HG02943 (cell line): Measurements from ENCODE around the gene CRYL1.
A peak's percentile ranks its signal among the peaks of the same experiment; 100 is the strongest.

ENCODE experiments used
- ATAC-seq: cut with Tn5 transposase; IDR thresholded peaks from one replicate; pipeline ENCODE4 v1.9.1; 2021; ENCODE audit warnings: mild to moderate bottlenecking, low read depth, moderate library complexity; ENCODE audit not compliant: unreplicated experiment

Gene CRYL1

DNA sequence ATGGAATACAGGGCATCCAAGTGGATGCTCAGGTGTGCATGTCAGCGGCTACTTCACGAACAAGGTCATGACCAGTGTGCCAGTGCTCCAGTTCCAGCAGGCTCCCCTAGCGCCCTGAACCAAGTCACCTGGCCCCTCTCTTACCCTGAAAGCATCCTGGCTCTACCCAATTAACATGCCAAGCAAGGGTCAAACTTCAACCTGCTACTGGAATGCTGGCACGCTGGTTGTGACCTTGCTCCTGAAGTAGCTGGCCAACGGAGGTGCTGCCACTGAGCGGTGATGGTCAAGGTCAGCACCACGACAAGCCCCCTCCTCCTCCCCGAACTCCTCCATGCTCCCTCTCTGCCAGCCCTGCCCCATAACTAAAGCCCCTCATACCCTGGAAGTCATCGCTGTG, 96.0 kb downstream of the CRYL1 start:
- ATAC-seq, result no peak

DNA sequence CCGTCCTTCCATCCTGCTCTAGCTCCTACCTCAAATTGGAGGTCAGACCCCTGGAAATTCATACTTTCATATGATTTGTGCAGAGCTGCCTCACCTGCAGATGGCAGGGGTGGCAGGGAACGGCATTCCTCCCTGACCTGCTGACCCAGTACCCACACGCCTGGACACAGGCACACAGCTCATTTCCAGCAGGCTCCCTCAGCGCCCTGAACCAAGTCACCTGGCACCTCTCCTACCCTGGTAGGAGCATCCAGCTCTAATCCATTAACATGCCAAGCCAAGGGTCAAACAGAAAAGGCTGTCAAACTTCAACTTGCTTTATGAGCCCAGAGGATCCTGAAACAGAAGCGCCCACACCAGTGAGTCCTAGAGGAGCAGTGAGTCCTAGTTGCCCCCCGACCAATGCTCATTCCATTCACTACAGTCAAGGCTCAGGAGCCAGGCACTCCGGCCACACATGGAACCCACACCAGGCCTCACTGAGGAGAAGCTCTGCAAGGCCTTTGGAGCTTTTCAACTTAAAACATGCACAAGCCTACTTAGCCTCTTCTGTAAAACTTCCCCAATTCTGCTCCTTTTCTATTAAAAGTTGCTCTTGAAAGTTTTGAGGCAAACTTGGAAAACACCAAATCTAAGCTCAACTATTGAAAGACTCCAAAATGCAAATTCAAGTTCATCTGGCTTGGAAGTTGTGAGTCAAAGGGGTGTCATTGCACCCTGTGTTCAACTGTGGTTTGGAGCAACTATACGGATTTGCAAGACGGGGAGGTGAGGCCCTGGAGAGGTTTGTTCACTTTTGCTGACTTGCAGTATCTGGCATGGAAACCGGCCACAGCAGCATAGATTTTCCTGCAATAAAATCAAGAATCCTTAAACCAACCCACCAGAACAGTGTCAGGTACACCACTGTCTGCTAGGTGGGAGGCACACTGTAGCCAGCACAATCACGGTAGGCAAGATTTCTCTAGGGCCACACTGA, 96.7 kb downstream of the CRYL1 start:
- ATAC-seq, result no peak

DNA sequence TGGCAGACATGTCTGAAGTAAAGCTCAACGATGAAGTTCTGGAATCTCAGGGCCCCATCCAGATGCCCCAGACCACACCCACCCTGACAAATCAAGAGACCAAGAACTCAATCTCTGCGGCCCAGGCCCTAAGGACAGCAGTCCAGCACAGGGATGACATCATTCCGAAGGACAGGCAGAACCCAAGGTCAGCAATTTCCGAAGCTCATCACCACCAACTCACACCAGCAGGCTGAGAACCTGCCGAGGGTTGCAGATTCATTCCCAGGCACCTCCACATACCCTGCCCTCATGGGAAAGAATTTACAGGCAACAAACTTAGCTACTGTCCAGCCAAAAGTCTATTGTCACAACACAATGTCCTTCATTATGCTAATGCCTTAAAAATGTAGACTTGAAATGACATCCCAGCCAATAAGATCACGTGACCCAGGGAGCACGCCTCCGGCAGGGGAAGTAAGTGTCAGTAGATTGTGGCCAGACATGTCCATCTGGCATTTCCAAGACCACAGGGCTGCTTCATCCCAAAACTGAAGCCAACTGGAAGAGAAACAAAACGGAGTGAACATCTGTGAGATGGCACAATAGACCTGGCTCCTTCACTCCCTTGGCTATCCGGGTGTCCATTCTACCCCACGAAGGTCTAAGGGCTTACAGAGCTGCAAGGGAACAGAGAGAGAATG, 98.8 kb downstream of the CRYL1 start:
- ATAC-seq, result no peak

DNA sequence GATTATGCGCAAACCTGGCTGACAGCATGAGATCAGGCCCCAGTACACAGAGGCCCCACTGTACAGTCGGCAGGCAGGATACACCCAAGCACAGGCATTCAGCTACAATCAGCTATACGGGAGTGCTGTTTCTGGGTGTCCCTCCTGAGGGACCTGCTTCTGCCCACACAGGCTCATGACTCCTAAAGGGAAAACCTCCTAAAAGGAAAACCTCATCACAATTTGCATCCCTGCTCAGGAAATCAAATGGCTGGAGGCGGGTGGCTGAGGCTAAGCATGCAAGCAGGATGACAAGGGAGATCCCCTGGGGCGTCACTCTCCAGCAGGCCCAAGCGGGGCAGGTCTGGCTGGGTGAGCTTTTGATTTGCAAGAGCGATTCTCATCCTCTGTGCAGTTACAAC, 99.8 kb downstream of the CRYL1 start:
- no peak for ATAC-seq

DNA sequence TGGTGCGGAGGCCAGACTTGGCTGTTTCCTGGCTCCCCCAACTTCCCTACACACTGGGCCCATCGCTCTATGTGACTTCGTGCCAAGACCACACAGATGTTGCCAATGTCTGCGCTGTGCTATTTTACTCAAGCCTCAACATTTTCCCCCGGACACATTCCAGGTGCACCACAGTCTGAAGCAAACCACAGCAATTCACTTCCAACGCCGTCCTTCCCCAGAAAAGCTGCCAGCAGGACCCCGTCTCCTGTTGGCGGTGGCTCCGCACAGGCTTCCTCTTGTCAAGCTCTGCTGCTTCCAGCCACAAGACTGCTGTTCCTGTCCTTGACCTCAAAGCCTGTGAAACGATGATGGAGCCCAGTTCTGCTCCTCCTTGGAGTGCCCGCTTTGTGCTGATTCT, 100.7 kb downstream of the CRYL1 start:
- ATAC-seq, result no peak

DNA sequence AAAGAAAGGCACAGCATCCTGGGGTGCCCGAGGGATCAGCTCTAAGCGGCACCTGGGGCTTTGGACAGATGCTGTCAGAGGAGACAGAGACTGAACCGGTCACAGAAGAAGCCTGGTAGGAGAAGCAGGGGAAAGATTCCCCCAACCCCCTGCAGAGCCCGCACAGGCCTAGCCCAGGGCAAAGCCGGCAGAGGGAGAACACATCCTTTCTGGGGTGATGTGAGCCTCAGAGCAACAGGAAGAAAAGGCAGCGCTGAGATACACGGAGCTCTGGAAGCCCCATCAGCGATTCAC, 101.2 kb downstream of the CRYL1 start:
- ATAC-seq, result no peak

DNA sequence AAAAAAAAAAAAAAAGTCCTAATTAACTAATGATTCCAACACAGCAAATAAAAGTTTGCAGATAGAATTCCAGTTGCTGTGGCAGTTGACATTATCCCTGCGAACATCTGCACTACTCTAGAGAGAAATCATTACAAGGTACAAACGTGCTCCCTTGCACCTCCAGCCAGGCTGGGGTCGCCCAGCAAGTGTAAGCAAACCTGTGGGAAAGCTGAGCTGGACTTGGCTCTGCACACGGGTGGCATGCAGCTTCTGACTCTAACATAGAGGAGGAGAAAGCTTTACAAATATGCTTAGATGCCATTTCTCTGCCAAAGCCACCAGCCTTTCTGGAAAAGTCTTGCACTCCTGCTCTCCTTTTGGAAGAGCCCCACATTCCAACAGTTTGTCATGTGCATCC, 103.3 kb downstream of the CRYL1 start:
- no peak for ATAC-seq

DNA sequence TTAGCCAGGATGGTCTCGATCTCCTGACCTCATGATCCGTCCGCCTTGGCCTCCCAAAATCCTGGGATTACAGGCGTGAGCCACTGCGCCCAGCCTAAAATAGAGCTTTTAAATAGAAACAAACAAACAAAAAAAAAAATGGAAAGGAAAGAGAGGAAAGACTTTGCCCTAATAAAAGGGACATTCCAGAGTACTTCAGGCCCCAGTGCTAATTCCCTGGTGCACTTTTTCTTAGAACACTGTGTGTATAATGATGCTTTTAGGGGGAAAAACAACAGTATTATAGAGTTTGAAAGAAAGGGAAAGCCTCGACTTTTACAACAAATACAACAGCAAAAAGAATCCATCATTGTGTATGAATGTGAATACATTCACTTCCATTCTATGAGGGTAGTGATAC, 104.7 kb downstream of the CRYL1 start:
- ATAC-seq, result no peak

DNA sequence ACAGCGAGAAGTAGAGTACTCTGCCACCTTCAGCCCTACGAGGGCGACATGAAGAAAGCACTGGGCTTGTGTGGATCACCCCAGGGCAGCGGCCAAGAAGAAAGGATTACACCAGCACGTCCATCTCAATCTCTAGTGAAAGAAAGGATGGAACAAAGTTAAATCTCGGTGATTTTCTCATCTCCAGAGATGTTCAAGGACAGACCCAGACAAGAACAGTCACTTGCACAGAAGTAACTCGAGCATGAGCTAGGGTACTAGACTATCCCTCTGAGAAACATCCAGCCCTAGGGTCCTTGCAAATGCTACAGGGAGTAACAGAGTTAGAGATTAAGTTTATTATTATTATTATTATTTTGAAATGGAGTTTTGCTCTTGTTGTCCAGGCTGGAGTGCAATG, 106.7 kb downstream of the CRYL1 start:
- ATAC-seq, result no peak

DNA sequence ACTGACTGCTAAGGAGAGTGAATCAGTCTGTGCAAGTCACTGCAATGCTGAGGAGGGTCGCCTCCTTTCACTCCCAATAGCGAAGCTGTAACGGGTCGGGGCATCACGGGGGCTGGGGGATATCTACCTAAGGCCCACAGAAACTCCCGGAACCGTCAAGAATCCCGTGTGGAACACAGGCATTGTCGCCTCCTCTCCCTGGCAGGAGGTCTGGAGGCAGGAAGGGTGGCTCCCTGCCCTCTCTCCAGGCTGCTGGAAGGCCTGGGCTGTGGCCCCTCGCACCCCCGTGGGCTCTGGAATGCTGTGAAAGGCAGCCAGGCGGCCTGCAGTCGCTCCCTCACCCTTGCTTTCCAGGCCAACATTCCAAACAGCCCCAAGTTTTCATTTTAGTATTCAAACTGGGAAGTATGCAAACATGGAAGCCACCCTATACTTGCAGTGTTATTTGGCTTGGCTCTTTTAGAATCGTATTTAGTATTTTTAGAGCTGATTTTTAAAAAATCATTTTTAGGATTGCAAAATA, 109.4 kb downstream of the CRYL1 start:
- no peak for ATAC-seq

DNA sequence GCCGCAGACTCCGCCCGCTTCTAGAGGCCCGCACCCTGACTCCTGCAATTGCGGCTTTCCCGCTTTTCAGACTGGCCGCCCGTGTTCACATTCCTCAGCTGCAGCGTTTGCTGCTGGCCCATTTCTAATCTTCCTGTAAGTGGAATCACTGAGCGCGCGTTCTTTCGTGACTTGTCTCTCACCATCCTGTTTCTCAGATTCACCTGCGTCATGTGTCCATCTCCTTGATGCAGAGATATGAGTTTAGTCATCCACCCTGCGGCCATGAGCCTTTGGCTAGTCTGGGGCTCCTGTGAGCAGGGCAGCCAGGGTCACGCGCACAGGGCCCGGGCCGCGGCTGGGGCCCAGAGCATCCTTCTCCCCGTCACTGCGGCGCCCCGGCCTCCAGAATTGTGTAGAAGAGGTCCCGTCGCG, 110.0 kb downstream of the CRYL1 start:
- ATAC-seq, result no peak

DNA sequence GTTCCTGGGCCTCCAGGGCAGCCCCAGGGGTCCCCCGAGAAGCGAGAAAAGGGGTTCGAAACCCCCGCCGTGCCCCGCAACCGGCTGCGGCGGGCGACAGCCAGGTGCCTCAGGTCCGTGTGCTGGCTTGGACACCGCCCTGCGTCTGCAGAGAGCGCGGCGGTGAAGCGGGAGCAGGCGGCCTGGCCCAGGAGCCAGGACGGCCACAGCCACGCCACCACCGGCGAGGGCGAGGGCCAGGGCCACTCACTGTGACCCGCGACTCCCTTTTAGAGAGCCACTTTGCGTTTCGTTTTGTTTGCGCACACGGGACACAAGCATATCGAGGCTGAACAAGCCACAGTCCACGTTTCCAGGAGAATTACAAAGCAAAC, 110.4 kb downstream of the CRYL1 start:
- no peak for ATAC-seq

DNA sequence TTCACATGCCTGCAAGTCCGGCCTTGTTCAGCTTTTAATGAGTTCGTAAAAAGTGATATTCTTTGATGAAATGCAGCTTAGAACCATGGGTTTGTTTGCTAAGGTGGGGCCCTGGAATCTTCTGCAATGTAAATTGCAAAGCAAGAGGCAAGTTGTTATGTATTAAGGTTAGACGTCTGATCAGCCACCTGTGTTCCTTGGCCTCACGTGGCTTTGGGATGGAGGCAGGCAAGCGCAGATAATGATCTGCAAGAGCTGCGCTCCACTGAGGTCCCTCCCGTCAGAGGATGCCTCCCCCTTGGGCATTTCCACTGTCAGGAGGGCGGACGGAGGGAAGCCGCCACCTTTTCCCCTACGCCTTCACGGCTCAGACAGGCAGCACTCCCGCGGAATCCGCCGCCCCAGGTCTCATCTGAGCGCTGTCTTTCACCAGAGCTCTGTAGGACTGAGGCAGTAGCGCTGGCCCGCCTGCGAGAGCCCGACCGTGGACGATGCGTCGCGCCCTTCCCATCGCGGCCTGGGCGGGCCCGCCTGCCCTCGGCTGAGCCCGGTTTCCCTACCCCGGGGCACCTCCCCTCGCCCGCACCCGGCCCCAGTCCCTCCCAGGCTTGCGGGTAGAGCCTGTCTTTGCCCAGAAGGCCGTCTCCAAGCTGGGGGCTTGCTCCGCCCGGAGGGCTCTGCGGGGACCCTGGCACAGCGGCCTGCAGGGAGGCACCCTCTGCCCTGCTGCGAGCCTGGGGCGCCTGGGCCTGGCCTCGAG, 110.9 kb downstream of the CRYL1 start:
- ATAC-seq, result no peak

DNA sequence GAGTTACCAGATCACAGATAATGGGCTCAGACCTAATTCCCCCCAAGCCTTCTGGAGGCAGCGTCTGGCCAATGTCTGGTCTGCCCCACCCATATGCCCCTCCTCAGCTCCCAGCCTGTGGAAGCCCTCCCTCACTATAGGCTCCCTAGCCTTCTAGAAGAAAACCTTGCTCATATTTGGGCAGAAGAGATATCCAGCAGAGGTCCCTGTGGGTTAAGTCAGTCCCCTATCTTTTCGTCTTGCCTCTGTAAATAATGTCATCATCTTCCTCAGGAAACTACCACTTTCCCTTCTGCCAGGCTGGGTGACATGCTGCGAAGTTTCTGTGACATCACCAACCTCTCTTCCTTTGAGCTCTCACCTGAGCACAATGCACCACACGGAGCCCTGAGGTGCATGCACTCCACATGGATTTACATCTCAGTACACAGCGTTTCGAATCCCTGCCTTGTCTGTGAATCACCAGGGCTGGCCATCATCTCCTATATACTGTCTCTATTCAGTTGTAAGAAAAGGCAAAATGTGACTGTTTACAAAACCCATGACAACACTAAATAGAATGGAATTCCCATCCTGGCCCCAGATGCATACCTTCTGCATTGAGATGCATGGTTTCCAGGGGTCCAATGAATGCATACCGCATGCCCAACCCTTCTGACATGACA, 112.8 kb downstream of the CRYL1 start:
- ATAC-seq, result no peak

DNA sequence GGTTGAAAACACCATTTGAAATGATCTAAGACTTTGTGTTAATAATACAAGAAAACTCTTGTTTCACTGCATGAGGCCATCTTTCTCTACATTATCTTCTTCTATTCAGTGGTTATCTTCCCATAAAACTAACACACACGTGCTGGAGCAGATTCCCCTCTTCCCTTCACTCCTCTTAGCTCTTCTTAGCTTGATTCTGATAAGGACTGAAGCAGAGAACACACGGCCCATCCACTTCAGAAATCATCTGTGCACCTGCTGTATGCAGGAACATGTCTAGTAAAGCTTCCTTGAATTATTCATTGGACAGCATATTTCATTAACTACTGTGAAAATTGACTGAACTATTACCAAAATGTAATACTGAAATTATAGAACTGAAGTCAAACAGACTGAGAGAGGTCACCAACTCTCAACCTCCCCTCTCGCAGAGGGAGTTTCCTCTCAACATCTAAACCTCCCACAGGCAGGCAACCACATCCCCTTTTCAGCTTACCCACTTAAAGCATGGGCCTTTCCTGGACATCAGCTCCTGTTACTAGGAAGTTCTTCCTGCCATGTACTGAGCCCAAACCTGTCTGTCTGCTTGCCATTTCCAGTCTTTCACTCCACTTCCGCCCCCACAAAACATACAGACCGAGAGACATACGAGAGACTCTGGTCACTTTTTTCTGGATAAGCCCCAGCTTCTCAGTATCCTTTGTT, 113.9 kb downstream of the CRYL1 start:
- peak; percentile 88 for ATAC-seq

DNA sequence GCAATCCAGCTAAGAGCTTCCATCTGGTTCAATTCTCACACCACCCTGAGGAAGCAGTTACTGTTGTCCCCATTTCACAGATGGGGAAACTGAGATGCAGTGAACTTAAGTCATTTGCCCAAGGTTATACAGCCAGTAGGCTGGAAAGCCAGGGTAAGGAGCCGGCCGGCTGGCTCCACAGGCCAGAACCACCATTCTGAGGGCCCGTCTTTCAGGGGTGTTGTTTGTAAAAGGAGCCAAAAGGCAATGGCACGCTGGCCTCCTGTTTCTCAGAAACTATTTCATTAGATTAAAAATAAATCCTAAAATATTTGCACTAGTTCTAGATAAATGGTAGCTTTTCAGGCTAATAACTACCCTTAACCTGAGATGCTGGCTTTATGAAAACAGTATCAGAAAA, 114.9 kb downstream of the CRYL1 start:
- no peak for ATAC-seq

DNA sequence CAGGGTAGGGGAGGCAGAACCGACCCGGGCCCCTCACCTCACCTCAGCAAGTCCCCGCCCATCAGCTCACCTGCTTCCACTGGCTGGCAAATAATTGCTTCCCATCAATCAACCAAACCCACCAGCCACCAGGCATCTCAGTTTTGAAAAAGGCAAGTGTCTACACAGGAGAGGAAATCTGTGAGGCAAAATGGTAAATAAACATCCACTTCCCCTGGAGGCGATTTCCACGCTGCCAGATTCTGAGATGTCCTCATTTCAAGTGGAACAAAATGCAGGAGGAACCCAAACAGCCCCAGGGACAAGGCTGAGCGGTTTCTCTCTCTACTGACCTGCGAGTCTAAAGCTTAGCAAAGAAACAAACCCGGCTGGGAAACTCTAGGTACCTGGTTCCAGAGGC, 117.5 kb downstream of the CRYL1 start:
- ATAC-seq, result no peak

DNA sequence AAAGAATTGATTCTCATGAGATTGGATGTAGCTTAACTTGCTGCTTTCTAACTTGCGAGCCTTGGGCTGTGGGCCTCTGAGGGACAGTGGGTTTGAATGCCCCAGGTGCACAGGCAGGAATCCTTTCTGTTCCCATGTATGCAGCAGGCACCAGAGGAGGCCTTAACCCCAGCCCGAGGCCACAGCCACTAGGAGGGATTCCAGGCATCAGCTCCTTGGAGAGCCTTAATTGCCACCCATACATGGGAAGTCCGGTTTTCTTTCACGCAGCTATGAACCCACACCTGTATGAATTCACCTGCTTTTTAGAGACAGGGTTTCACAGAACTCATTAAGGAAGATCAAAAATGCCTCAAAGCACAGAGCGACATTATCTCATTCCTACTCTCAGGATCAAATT, 117.9 kb downstream of the CRYL1 start:
- ATAC-seq, result no peak

DNA sequence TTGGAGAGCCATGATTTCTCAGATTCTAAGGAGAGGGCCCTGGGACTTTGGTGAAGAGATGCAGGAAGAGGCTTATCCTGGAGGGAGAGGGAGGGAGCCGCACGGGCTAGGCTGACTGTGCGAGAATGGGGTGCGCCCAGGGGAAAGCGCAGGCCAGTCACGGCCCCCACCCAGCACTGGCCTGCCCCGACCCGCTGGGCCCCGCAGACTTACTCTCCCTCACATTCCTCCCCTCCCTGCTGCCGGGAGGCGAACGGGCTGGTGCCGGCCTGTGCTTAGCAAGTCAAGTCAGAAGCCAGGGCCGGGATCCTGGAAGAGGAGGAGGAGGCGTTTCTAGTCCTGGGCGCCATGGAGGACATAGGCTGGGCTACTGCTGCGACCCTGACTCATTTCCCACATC, 120.0 kb downstream of the CRYL1 start:
- no peak for ATAC-seq
